Thoracic aorta (tissue), 2 donors: ENCODE data around the gene FKBP1B. TPM values are rescaled to one million over a fixed set of nuclear protein-coding genes. Genes with fewer than 3 reads are reported as not detected.

Experiments
- ATAC-seq: fragments of 150-250 bp; one replicate; pipeline ENCODE4 v1.8.0; 2017; ENCODE audit warnings: low read depth; ENCODE audit not compliant: insufficient number of reproducible peaks, low FRiP score
- DNase-seq: peaks from one replicate; pipeline ENCODE4 v3.0.0-alpha.2; 2020; ENCODE audit warnings: low spot score
- H3K27ac ChIP-seq, 2 donors: fragments of 200-600 bp; sonication (generic); 1 replicate in 1 of 2; 2 replicates in 1 of 2; pipeline ENCODE4 v1.5.1; 2016; ENCODE audit warnings: mild to moderate bottlenecking in 2 of 2, moderate library complexity in 2 of 2
- H3K27me3 ChIP-seq: fragments of 200-600 bp; sonication (generic); replicated peaks from 2 replicates; pipeline ENCODE4 v1.6.0; 2016; ENCODE audit warnings: mild to moderate bottlenecking; ENCODE audit not compliant: insufficient read depth
- H3K36me3 ChIP-seq: fragments of 200-600 bp; sonication (generic); one replicate; pipeline ENCODE4 v1.5.1; 2016
- H3K4me1 ChIP-seq, 2 donors: fragments of 200-600 bp; sonication (generic); 1 replicate in 1 of 2; 2 replicates in 1 of 2; pipeline versions ENCODE4 v1.5.1 to v1.6.0; 2016; ENCODE audit warnings: low read depth in 2 of 2, mild to moderate bottlenecking in 1 of 2; ENCODE audit not compliant: control insufficient read depth in 1 of 2
- H3K4me3 ChIP-seq: fragments of 200-600 bp; sonication (generic); 2 replicates; pipeline ENCODE4 v1.5.1; 2016; ENCODE audit warnings: mild to moderate bottlenecking
- H3K9me3 ChIP-seq: fragments of 200-600 bp; sonication (generic); 2 replicates; pipeline ENCODE4 v1.5.1; 2016
- total RNA-seq, 2 donors: library from RNA; depleted of rRNA; stranded (reverse); fragments of >200 nt; gene quantifications; one replicate each; pipeline versions ENCODE4 v1.1.0 to v1.2.3, GENCODE V29; 2016
- TF ChIP-seq, protein P1 (sequence below): fragments of 200-600 bp; sonication (generic); IDR thresholded peaks from one replicate; pipeline ENCODE4 v1.5.1; 2019; ENCODE audit warnings: antibody characterized with exemption

FKBP1B gene
- total RNA-seq, 2 donors from 2014 or later = 7.3 to 12.5 TPM

DNA sequence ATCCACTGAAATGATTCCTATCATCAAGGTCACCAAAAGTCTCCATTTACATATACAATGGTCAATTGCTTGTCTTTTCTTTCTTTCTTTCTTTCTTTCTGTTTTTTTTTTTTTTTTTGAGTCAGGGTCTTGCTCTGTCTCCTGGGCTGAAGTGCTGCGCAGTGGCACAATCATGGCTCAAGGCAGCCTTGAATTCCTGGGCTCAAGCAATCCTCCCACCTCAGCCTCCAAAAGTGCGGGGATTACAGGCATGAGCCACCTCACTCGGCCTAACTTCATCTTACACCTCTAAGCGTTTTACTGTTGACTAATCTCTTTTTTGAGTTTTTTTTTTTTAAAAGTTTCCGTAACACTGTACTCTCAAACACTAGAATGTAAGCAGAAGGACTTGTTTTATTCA is 25.7 kb downstream of the FKBP1B start:
- TF ChIP-seq, protein P1, sequence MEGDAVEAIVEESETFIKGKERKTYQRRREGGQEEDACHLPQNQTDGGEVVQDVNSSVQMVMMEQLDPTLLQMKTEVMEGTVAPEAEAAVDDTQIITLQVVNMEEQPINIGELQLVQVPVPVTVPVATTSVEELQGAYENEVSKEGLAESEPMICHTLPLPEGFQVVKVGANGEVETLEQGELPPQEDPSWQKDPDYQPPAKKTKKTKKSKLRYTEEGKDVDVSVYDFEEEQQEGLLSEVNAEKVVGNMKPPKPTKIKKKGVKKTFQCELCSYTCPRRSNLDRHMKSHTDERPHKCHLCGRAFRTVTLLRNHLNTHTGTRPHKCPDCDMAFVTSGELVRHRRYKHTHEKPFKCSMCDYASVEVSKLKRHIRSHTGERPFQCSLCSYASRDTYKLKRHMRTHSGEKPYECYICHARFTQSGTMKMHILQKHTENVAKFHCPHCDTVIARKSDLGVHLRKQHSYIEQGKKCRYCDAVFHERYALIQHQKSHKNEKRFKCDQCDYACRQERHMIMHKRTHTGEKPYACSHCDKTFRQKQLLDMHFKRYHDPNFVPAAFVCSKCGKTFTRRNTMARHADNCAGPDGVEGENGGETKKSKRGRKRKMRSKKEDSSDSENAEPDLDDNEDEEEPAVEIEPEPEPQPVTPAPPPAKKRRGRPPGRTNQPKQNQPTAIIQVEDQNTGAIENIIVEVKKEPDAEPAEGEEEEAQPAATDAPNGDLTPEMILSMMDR = no peak
- H3K9me3 ChIP-seq = no peaks in the 10 kb centered on the region
- H3K27me3 ChIP-seq = no peaks in the 10 kb centered on the region
- peaks cover 0 to 17% of the 10 kb centered on the region in 2 donors for H3K4me1 ChIP-seq
- H3K36me3 ChIP-seq = peaks cover 11% of the 10 kb centered on the region
- peak overlapping the region; percentile 92 to 93 for H3K27ac ChIP-seq
- ATAC-seq (no peak), DNase-seq (no peak)
- peak overlapping the region; percentile 96 for H3K4me3 ChIP-seq

DNA sequence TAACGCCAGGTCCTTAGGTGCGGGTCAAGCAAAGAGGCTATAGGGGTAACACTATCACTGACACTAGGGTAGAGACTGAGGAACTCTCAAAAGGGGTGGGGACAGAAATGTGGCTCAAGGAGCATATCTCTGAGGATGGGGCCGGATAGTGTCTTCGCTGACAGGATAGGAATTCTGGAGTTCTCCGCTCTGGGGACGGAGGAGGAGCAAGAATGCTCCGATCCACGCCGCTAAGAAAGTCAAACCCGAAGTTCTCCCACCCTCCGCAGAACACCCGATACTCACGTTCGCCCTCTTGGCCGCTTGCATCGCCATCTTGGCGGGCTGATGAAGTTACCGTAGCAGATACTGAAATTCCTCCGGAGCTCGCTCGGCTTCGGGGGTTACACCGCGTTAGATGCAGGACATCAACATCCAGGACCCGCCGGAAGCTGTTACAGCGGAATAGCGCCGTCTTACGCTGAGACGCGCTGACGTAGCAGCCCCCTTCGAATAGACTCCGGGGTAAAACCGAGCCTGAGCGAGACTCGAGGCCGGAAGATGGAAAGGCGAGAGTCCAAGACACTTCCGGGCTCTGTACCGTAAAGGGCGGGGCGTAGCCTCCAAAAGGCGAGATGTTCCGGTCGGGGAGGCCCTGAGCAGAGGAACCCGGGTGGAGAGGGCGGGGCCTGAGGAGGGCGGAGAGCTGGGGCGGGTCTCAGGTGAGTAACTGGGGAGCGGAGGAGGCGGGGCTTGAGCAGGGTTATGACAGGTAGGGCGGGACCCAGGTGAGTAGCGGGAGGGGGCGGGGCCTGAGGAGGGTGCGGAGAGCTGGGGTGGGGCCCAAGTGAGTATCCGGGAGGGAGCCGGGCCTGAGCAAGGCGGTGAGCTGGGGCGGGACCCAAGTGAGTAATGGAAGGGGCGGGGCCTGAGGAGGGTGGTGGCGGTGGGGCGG is 26.6 kb downstream of the FKBP1B start, which contains the start of gene SF3B6:
SF3B6 (minus strand) TSS at position 412 of the 934 bp plus-strand sequence; CDS start at position 315, 97 bp downstream.
- peak within 1 kb of the TSS; percentile 92 to 93 for H3K27ac ChIP-seq
- no peaks in the 10 kb centered on the region for H3K27me3 ChIP-seq
- no peaks in the 10 kb centered on the region for H3K9me3 ChIP-seq
- peaks cover 0 to 17% of the 10 kb centered on the region in 2 donors for H3K4me1 ChIP-seq
- TF ChIP-seq, protein P1 = no peak
- ATAC-seq (peak; percentile 97), DNase-seq (peak; percentile 93)
- H3K36me3 ChIP-seq = peaks cover 11% of the 10 kb centered on the region
- peak within 1 kb of the TSS; percentile 96 for H3K4me3 ChIP-seq

DNA sequence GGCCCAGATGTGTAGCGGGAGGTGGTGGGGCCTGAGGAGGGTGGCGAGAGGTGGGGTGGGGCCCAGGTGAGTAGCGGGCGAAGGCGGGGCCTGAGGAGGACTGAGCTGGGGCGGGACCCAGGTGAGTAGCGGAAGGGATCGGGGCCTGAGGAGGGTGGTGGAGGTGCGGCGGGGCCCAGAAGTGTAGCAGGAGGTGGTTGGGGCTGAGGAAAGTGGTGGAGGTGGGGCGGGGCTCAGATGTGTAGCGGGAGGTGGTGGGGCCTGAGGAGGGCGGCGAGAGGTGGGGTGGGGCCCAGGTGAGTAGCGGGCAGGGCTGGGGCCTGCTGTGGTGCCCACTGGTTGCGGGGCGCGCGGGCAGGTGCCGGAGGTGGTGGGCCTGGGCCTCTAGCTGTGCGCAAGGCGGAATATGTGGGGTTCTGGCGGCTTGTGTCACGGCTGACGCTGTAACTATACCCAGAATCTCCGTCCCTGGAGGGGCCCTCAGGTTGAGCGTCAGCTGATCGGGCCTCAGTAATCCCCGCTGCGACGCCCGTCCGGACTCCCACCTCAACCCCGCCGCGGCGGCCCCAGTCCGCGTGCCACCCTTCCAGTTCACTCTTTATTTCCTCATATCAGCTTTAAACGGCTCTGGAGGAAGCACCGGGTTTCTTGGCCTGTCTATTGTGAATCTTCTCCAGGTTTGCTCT is 27.5 kb downstream of the FKBP1B start:
- DNase-seq (peak; percentile 6), ATAC-seq (no peak)
- peaks cover 8% of the 10 kb centered on the region for H3K36me3 ChIP-seq
- H3K4me1 ChIP-seq = peaks cover 0 to 17% of the 10 kb centered on the region in 2 donors
- no peaks in the 10 kb centered on the region for H3K27me3 ChIP-seq
- H3K27ac ChIP-seq = peak overlapping the region; percentile 92 to 93
- TF ChIP-seq, protein P1 = no peak
- peak overlapping the region; percentile 96 for H3K4me3 ChIP-seq
- H3K9me3 ChIP-seq = no peaks in the 10 kb centered on the region

DNA sequence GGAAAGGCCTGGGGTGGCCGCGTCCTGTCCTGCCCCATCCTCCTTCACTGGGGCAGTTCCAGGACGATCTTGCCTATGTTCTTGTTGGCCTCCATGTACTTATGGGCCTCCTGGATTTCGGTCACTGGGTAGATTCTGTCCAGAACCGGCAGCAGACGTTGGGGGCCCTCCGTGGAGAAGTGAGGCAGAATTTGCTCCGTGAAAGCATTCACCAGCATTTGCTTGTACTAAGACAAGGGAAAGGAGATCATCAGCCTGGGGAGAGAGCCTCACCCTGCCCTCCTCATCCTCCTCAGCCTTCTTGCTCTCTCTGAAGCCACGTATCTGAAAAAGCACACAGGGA is 28.0 kb downstream of the FKBP1B start:
- peaks cover 9% of the 10 kb centered on the region for H3K36me3 ChIP-seq
- H3K27ac ChIP-seq = peak overlapping the region; percentile 92 to 93
- peaks cover 0 to 17% of the 10 kb centered on the region in 2 donors for H3K4me1 ChIP-seq
- H3K27me3 ChIP-seq = no peaks in the 10 kb centered on the region
- no peak for DNase-seq
- no peaks in the 10 kb centered on the region for H3K9me3 ChIP-seq
- H3K4me3 ChIP-seq = peak overlapping the region; percentile 96
- no peak for ATAC-seq
- TF ChIP-seq, protein P1 = no peak

DNA sequence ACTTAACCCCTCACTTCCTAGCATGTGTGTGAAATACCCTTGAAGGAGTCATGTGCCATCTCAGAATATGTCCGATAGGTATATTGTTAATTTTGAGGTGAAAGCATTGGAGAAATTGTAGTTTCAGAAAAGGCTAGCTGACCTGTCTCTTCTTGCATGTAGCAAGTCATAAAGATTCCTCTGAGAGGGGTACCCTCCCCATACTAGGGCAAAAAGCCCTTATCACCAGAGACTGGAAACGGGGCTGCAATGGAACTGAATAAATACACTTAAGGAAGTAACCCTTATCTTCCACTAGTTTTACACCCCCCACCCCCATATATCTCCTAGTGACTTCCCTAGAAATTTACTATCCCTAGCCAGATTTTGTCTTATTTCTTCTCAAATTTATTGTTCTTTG is 28.3 kb downstream of the FKBP1B start:
- peak overlapping the region; percentile 92 to 93 for H3K27ac ChIP-seq
- no peak for ATAC-seq
- H3K4me3 ChIP-seq = peak overlapping the region; percentile 96
- H3K27me3 ChIP-seq = no peaks in the 10 kb centered on the region
- no peaks in the 10 kb centered on the region for H3K9me3 ChIP-seq
- H3K36me3 ChIP-seq = peaks cover 7% of the 10 kb centered on the region
- peaks cover 0 to 17% of the 10 kb centered on the region in 2 donors for H3K4me1 ChIP-seq
- no peak for DNase-seq
- TF ChIP-seq, protein P1 = no peak
